Spinal cord (tissue), 10 donors: Measurements from ENCODE around the gene GRM7. TPM values are rescaled to one million over a fixed set of nuclear protein-coding genes. Genes with fewer than 3 reads are reported as not detected.

Source experiments
- DNase-seq, 6 donors: peaks; one replicate each; pipeline versions ENCODE4 v3.0.0 to v3.0.0-alpha.2; 2013 to 2015; ENCODE audit warnings: low spot score in 6 of 6, low read depth in 4 of 6
- H3K27ac ChIP-seq: one replicate; pipeline ENCODE4 v1.5.1; 2013; ENCODE audit warnings: low read depth, low read length, control low read depth
- H3K27me3 ChIP-seq: one replicate; pipeline ENCODE4 v1.6.1; 2013; ENCODE audit warnings: low read length; ENCODE audit not compliant: control insufficient read depth, insufficient read depth
- H3K36me3 ChIP-seq: one replicate; pipeline ENCODE4 v1.6.1; 2013; ENCODE audit warnings: low read length; ENCODE audit not compliant: control insufficient read depth, insufficient read depth
- H3K4me1 ChIP-seq: one replicate; pipeline ENCODE4 v1.6.1; 2013; ENCODE audit warnings: low read length; ENCODE audit not compliant: control insufficient read depth, insufficient read depth
- H3K4me3 ChIP-seq: one replicate; pipeline ENCODE4 v1.5.1; 2013; ENCODE audit warnings: low read depth, low read length, control low read depth
- H3K9me3 ChIP-seq: one replicate; pipeline ENCODE4 v1.6.1; 2013; ENCODE audit warnings: low read length; ENCODE audit not compliant: control insufficient read depth, insufficient read depth
- WGBS: methylation state at CpG from one replicate; pipeline ENCODE4 v1.1.5; 2013; ENCODE audit warnings: missing lambda C conversion rate; ENCODE audit not compliant: insufficient coverage; 5-methylcytosine and 5-hydroxymethylcytosine counted together
- polyA plus RNA-seq, 2 donors: library from polyadenylated mRNA; unstranded; fragments of 120-200 nt; gene quantifications; one replicate each; pipeline ENCODE4 v1.2.1, GENCODE V29; 2013; ENCODE audit not compliant: insufficient read length in 2 of 2
- total RNA-seq, 2 donors: library from RNA; depleted of rRNA in 1 of 2; stranded (reverse); fragments of 120-200 nt in 1 of 2; fragments of >200 nt in 1 of 2; gene quantifications; one replicate each; pipeline versions ENCODE4 v1.2.3 to v1.2.4, GENCODE V29; 2013 to 2014
- donor health status: healthy.

GRM7 gene
- total and polyA plus RNA-seq, 4 donors: 9.6 to 37.0 (median 30.3) TPM

GRCh38 chr3:7697548-7697947 lies 836.6 kb downstream of the GRM7 start:
- Histone ChIP-seq H3K27me3 (no peaks in the 10 kb centered on the region), H3K36me3 (no peaks in the 10 kb centered on the region), H3K9me3 (no peaks in the 10 kb centered on the region), H3K27ac (no peak overlapping the region), H3K4me1 (no peaks in the 10 kb centered on the region), H3K4me3 (no peak overlapping the region)
- DNase-seq: peak in 1 of 6 donors; percentile 23
- no CpG with 5 or more reads among the region's 4 CpGs for WGBS

GRCh38 chr3:7700539-7700938 lies 839.6 kb downstream of the GRM7 start:
- Histone ChIP-seq H3K36me3 (no peaks in the 10 kb centered on the region), H3K27ac (no peak overlapping the region), H3K4me3 (no peak overlapping the region), H3K9me3 (no peaks in the 10 kb centered on the region), H3K4me1 (no peaks in the 10 kb centered on the region), H3K27me3 (no peaks in the 10 kb centered on the region)
- no CpG with 5 or more reads among the region's 2 CpGs for WGBS
- DNase-seq: peak in 1 of 6 donors; percentile 32

GRCh38 chr3:7700977-7701376 lies 840.1 kb downstream of the GRM7 start:
- DNase-seq: peak in 1 of 6 donors; percentile 25
- Histone ChIP-seq H3K9me3 (no peaks in the 10 kb centered on the region), H3K27me3 (no peaks in the 10 kb centered on the region), H3K4me3 (no peak overlapping the region), H3K36me3 (no peaks in the 10 kb centered on the region), H3K4me1 (no peaks in the 10 kb centered on the region), H3K27ac (no peak overlapping the region)
- WGBS: 56% methylated on average over 2 of the region's 6 CpGs

- 6% methylated on average over 2 of the region's 3 CpGs for WGBS
- no peaks in the 10 kb centered on the region for H3K36me3 ChIP-seq
- no peaks in the 10 kb centered on the region for H3K27me3 ChIP-seq
Measured at GRCh38 chr3:7707187-7707586, 846.3 kb downstream of the GRM7 start.

GRCh38 chr3:7709376-7710082 lies 848.6 kb downstream of the GRM7 start:
- Histone ChIP-seq H3K36me3 (no peaks in the 10 kb centered on the region), H3K27me3 (no peaks in the 10 kb centered on the region), H3K27ac (no peak overlapping the region), H3K9me3 (no peaks in the 10 kb centered on the region), H3K4me3 (no peak overlapping the region), H3K4me1 (no peaks in the 10 kb centered on the region)
- no peak for DNase-seq
- WGBS: 20% methylated on average over 1 of the region's 5 CpGs

More at GRCh38 chr3:7707187-7707586, 846.3 kb downstream of the GRM7 start:
- Histone ChIP-seq H3K4me3 (no peak overlapping the region), H3K4me1 (no peaks in the 10 kb centered on the region), H3K27ac (no peak overlapping the region), H3K9me3 (no peaks in the 10 kb centered on the region)
- no peak for DNase-seq

- 90% methylated on average over 2 of the region's 3 CpGs for WGBS
- no peaks in the 10 kb centered on the region for H3K4me1 ChIP-seq
- no peak for DNase-seq
- H3K9me3 ChIP-seq: no peaks in the 10 kb centered on the region
- H3K4me3 ChIP-seq: no peak overlapping the region
- no peaks in the 10 kb centered on the region for H3K36me3 ChIP-seq
- H3K27me3 ChIP-seq: no peaks in the 10 kb centered on the region
- H3K27ac ChIP-seq: no peak overlapping the region
Measured at GRCh38 chr3:7710284-7710683, 849.4 kb downstream of the GRM7 start.

- Histone ChIP-seq H3K27me3 (no peaks in the 10 kb centered on the region), H3K27ac (no peak overlapping the region), H3K4me1 (no peaks in the 10 kb centered on the region), H3K36me3 (no peaks in the 10 kb centered on the region), H3K4me3 (no peak overlapping the region), H3K9me3 (no peaks in the 10 kb centered on the region)
- no peak for DNase-seq
- no CpG with 5 or more reads among the region's 2 CpGs for WGBS
Measured at GRCh38 chr3:7713724-7714123, 852.8 kb downstream of the GRM7 start.

GRCh38 chr3:7720649-7721297 lies 859.9 kb downstream of the GRM7 start:
- Histone ChIP-seq H3K9me3 (no peaks in the 10 kb centered on the region), H3K27me3 (no peaks in the 10 kb centered on the region), H3K27ac (no peak overlapping the region), H3K36me3 (no peaks in the 10 kb centered on the region), H3K4me1 (no peaks in the 10 kb centered on the region), H3K4me3 (no peak overlapping the region)
- no peak for DNase-seq
- no CpG with 5 or more reads among the region's 1 CpG for WGBS

GRCh38 chr3:7721869-7722268 lies 861.0 kb downstream of the GRM7 start:
- WGBS: no CpG with 5 or more reads among the region's 5 CpGs
- H3K9me3 ChIP-seq: no peaks in the 10 kb centered on the region
- no peak overlapping the region for H3K4me3 ChIP-seq
- no peaks in the 10 kb centered on the region for H3K4me1 ChIP-seq
- no peak overlapping the region for H3K27ac ChIP-seq
- no peak for DNase-seq
- H3K27me3 ChIP-seq: no peaks in the 10 kb centered on the region
- H3K36me3 ChIP-seq: no peaks in the 10 kb centered on the region
